Sigmoid colon (tissue), 7 donors: Measurements from ENCODE around the gene SSBP3. TPM values are rescaled to one million over a fixed set of nuclear protein-coding genes. Genes with fewer than 3 reads are reported as not detected.

Experiments
- DNase-seq: peaks from one replicate; pipeline ENCODE4 v3.0.0-alpha.2; 2019
- H3K27ac ChIP-seq, 4 donors: fragments of 200-600 bp; sonication (generic); one replicate each; pipeline ENCODE4 v1.5.1; 2016 to 2019; ENCODE audit warnings: mild to moderate bottlenecking in 1 of 4
- H3K27me3 ChIP-seq, 3 donors: fragments of 200-600 bp; sonication (generic); one replicate each; pipeline ENCODE4 v1.5.1; 2019; ENCODE audit warnings: mild to moderate bottlenecking in 1 of 3
- H3K36me3 ChIP-seq, 4 donors: fragments of 200-600 bp; sonication (generic); one replicate each; pipeline ENCODE4 v1.5.1; 2016 to 2019
- H3K4me1 ChIP-seq, 4 donors: fragments of 200-600 bp; sonication (generic); one replicate each; pipeline ENCODE4 v1.5.1; 2017 to 2019
- H3K4me3 ChIP-seq, 4 donors: fragments of 200-600 bp; sonication (generic); one replicate each; pipeline ENCODE4 v1.5.1; 2017 to 2019; ENCODE audit warnings: mild to moderate bottlenecking in 2 of 4, moderate library complexity in 1 of 4
- H3K9me3 ChIP-seq, 4 donors: fragments of 200-600 bp in 3 of 4; sonication (generic) in 3 of 4; one replicate each; pipeline versions ENCODE4 v1.5.1 to v1.6.1; 2013 to 2019
- CTCF ChIP-seq, 4 experiments: fragments of 450-650 bp in 3 of 4; fragments of 200-600 bp in 1 of 4; IDR thresholded peaks; one replicate each; pipeline ENCODE4 v1.5.1; 2016 to 2019; ENCODE audit warnings: antibody characterized with exemption in 4 of 4, mild to moderate bottlenecking in 3 of 4, moderate library complexity in 2 of 4
- EP300 ChIP-seq, 4 donors: sonication (generic); formaldehyde crosslinking; IDR thresholded peaks; one replicate each; pipeline ENCODE4 v1.6.1; 2017; ENCODE audit warnings: antibody characterized with exemption in 4 of 4
- POLR2A ChIP-seq, 2 donors: fragments of 450-650 bp; IDR thresholded peaks; one replicate each; pipeline ENCODE4 v1.6.1; 2016; ENCODE audit warnings: antibody characterized with exemption in 2 of 2, mild to moderate bottlenecking in 2 of 2, moderate library complexity in 2 of 2
- POLR2AphosphoS5 ChIP-seq, 4 donors: sonication (generic); formaldehyde crosslinking; IDR thresholded peaks; one replicate each; pipeline ENCODE4 v1.6.1; 2017; ENCODE audit warnings: antibody characterized with exemption in 4 of 4
- WGBS, 2 donors: extraction: QIAGEN DNeasy Blood & Tissue Kit; methylation state at CpG; one replicate each; pipeline ENCODE4 v1.1.7; 2013; 5-methylcytosine and 5-hydroxymethylcytosine counted together
- intact Hi-C: fragments of 100-400 bp; cut with DNase I; formaldehyde crosslinking; loops from one replicate; pipeline ENCODE4 v1.15.1; 2023
- polyA plus RNA-seq, 3 donors: library from polyadenylated mRNA; stranded (reverse); fragments of 200-250 nt; gene quantifications; one replicate each; pipeline ENCODE4 v1.2.3, GENCODE V29; 2013
- total RNA-seq, 4 donors: library from RNA; depleted of rRNA; stranded (reverse); fragments of >200 nt; gene quantifications; one replicate each; pipeline ENCODE4 v1.1.0, GENCODE V29; 2016
- donor health status: healthy with polysubstance abuse.
- donor health status: Bipolar disorder and iron deficiency.
- donor health status: healthy.

SSBP3 gene
- total and polyA plus RNA-seq, 7 donors: 27.4 to 62.5 (median 38.5) TPM

- H3K27me3 ChIP-seq: no peaks in the 10 kb centered on the region
- TF ChIP-seq CTCF (IDR thresholded peaks at IDR 0.05): no peak
- no peak for TF ChIP-seq EP300 (IDR thresholded peaks at IDR 0.05)
- no peak for TF ChIP-seq POLR2A (IDR thresholded peaks at IDR 0.05)
- TF ChIP-seq POLR2AphosphoS5 (IDR thresholded peaks at IDR 0.05): no peak
- WGBS, 2 donors: 92 to 97% methylated on average over 5 of the region's 5 CpGs
- H3K27ac ChIP-seq: no peak overlapping the region
- no peaks in the 10 kb centered on the region for H3K4me1 ChIP-seq
- intact Hi-C loops: no loop called here
- no peak overlapping the region for H3K4me3 ChIP-seq
- no peak for DNase-seq
- H3K36me3 ChIP-seq: peaks cover 8 to 64% (median 15%) of the 10 kb centered on the region in 4 donors
- no peaks in the 10 kb centered on the region for H3K9me3 ChIP-seq
Observed at GRCh38 chr1:54193453-54193852, 212.7 kb downstream of the SSBP3 start.

GRCh38 chr1:54191525-54191924 lies 214.7 kb downstream of the SSBP3 start:
- H3K4me3 ChIP-seq: no peak overlapping the region
- 92 to 95% methylated on average over 1 of the region's 1 CpG for WGBS, 2 donors
- H3K36me3 ChIP-seq: peaks cover 8 to 77% (median 15%) of the 10 kb centered on the region in 4 donors
- no peaks in the 10 kb centered on the region for H3K9me3 ChIP-seq
- no peak overlapping the region for H3K27ac ChIP-seq
- TF ChIP-seq POLR2A (IDR thresholded peaks at IDR 0.05) (no peak), CTCF (IDR thresholded peaks at IDR 0.05) (no peak), POLR2AphosphoS5 (IDR thresholded peaks at IDR 0.05) (no peak), EP300 (IDR thresholded peaks at IDR 0.05) (no peak)
- DNase-seq: no peak
- no peaks in the 10 kb centered on the region for H3K4me1 ChIP-seq
- no peaks in the 10 kb centered on the region for H3K27me3 ChIP-seq
- intact Hi-C loops: no loop called here

- Histone ChIP-seq H3K4me1 (no peaks in the 10 kb centered on the region), H3K27ac (no peak overlapping the region), H3K27me3 (no peaks in the 10 kb centered on the region), H3K9me3 (no peaks in the 10 kb centered on the region), H3K4me3 (no peak overlapping the region), H3K36me3 (peaks cover 7 to 71% (median 11%) of the 10 kb centered on the region in 4 donors)
- TF ChIP-seq EP300 (IDR thresholded peaks at IDR 0.05) (no peak), POLR2A (IDR thresholded peaks at IDR 0.05) (no peak)
- DNase-seq: no peak
- intact Hi-C loops: no loop called here
- WGBS, 2 donors: 95 to 96% methylated on average over 9 of the region's 9 CpGs
Observed at GRCh38 chr1:54190526-54190925, 215.7 kb downstream of the SSBP3 start.

GRCh38 chr1:54188291-54188690 lies 217.9 kb downstream of the SSBP3 start:
- H3K27me3 ChIP-seq: no peaks in the 10 kb centered on the region
- intact Hi-C loops: no loop called here
- no peaks in the 10 kb centered on the region for H3K9me3 ChIP-seq
- WGBS, 2 donors: 95 to 98% methylated on average over 1 of the region's 1 CpG
- TF ChIP-seq POLR2A (IDR thresholded peaks at IDR 0.05): no peak
- TF ChIP-seq POLR2AphosphoS5 (IDR thresholded peaks at IDR 0.05): no peak
- no peak for TF ChIP-seq EP300 (IDR thresholded peaks at IDR 0.05)
- no peak for TF ChIP-seq CTCF (IDR thresholded peaks at IDR 0.05)
- H3K36me3 ChIP-seq: peaks cover 0 to 51% (median 6%) of the 10 kb centered on the region in 4 donors
- H3K27ac ChIP-seq: no peak overlapping the region
- no peak for DNase-seq
- H3K4me1 ChIP-seq: no peaks in the 10 kb centered on the region
- H3K4me3 ChIP-seq: no peak overlapping the region

GRCh38 chr1:54186056-54186455 lies 220.1 kb downstream of the SSBP3 start:
- Histone ChIP-seq H3K27ac (no peak overlapping the region), H3K9me3 (no peaks in the 10 kb centered on the region), H3K4me3 (no peak overlapping the region), H3K36me3 (peaks cover 0 to 46% (median 4%) of the 10 kb centered on the region in 4 donors), H3K27me3 (no peaks in the 10 kb centered on the region), H3K4me1 (no peaks in the 10 kb centered on the region)
- 97 to 98% methylated on average over 3 of the region's 3 CpGs for WGBS, 2 donors
- no peak for TF ChIP-seq EP300 (IDR thresholded peaks at IDR 0.05)
- TF ChIP-seq POLR2A (IDR thresholded peaks at IDR 0.05): no peak
- no peak for TF ChIP-seq CTCF (IDR thresholded peaks at IDR 0.05)
- no peak for DNase-seq
- intact Hi-C loops: no loop called here
